Activated T-cell treated with anti-CD3 and anti-CD28 coated beads for 4 hours (primary cell): Measurements from ENCODE around the gene PGA4.
A peak's percentile ranks its signal among the peaks of the same experiment; 100 is the strongest.
"Not testable (repeated sequence)": the region's sequence is repeated elsewhere in the genome, so short reads cannot be mapped to it uniquely, and the experiment has no call there.

Source experiments
- DNase-seq: peaks from one replicate; pipeline ENCODE4 v3.0.0-alpha.2; 2020

PGA4 gene

DNA sequence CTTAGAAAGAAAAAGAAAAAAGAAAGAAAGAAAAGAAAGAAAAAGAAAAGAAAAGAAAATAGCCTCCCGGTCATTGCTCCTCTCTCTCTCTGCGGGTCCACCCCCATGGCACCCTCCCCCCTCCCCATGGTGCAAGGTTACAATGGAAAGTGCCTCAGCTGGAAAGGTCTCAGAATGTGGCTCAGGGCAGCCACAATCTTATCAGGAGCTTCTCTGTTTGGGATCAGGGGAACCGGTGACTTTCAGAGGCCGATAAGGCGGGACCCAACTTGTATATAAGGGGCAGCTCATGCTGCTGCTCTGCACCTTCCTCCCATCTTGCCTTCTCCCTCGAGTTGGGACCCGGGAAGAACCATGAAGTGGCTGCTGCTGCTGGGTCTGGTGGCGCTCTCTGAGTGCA is at the start of gene PGA4:
TSS of gene PGA4 (plus strand) at position 301 of the 400 bp plus-strand sequence. CDS start at position 355, 54 bp downstream.
- DNase-seq, result not testable (repeated sequence)

- no peak for DNase-seq
Observed at GRCh38 chr11:61172356-61172755, 49.8 kb upstream of the PGA4 start.

DNA sequence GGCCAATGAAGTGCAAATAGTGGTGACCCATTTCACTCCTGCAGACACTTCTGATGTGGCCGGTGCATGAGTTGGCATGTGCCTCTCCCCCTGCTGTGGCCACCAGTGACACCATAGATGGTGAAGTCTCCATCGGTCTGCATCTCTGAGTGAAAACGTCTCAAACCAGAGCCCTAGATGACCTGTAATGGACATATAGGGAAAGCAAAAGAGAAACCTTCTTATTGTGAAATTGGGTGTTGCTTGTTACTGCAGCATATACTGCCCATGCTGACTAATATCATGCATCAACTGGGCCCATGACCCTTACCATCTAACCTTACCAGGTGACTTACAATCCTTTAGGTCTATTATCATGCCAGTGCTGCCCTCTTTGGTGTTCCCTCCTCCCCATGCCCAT is 49.3 kb upstream of the PGA4 start:
- no peak for DNase-seq

GRCh38 chr11:61173456-61173855 is 48.7 kb upstream of the PGA4 start:
- no peak for DNase-seq

DNA sequence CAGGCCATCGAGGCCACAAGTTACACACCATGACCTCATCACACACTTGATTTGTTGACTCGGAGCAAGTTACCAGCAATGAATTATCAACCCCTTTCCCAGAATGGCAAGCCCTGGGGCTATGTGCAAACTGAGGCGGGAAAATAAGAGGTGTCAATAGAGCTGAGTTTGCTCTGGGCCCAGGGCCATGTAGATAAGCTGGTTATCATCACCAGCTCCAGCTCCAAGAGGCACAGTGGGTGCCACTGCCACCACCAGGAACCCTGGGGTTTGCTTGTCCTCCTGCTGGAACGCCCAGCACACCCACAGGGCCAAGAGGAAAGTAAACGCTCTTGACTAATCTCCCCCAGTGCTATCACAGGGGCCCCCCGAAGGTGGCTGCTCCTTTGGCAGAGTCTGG is 47.9 kb upstream of the PGA4 start:
- DNase-seq, result no peak

DNA sequence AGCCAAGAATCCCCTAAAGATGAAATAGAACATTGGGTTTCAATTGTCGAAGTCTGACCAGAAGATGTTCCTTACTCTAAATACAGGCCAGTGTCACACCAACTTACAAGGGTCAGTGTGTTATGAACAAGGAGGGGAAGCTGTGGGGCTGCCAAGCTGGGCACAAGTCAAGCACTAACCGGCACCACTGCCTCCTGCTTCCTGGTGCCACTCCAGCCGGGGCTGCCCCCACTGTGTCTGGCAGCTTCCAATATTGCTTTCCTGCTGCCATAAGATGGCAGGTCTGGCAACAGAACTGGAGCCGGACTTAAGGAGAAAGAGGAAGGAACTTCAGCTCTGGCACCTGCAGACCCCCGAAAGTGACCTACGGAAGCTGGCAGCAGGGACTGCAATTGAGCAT is 47.2 kb upstream of the PGA4 start:
- no peak for DNase-seq

- no peak for DNase-seq
Observed at GRCh38 chr11:61176446-61176845, 45.7 kb upstream of the PGA4 start.

GRCh38 chr11:61180205-61180604 is 41.9 kb upstream of the PGA4 start:
- not testable (repeated sequence) for DNase-seq

DNA sequence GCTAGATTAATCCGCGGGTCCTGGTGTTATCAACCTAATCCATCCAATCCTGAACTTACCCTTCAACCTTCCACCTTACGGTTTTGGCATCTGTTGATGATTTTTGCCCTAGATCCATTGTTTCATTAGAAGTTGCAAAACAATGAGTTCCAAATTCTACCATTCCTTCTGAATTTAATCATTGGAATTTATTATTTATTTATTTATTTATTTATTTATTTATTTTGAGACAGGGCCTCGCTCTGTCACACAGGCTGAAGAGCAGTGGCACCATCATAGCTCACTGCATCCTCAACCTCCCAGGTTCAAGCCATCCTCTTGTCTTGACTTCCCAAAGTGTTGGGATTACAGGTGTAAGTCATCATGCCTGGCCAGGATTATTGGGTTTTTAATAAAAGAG is 40.7 kb upstream of the PGA4 start:
- DNase-seq, result no peak

DNA sequence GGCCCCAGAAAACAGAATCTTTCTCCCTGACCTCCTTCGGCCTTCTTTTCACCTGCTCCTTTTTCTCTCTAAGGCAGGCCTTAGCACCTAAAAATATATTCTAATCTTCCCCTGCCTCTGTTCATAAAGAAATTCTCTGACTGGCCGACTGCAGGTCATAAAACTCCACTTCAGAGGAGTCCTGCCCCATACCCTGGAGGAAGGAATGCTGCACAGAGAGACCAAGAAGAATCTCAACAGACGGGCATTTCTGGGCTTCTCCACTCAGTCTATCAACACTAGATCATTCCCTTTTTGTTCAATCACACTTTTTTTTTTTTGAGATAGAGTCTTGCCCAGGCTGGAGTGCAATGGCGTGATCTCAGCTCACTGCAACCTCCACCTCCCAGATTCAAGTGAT is 38.5 kb upstream of the PGA4 start:
- no peak for DNase-seq

GRCh38 chr11:61186504-61186903 is 35.6 kb upstream of the PGA4 start:
- DNase-seq, result no peak

- DNase-seq, result peak; percentile 80
Observed at GRCh38 chr11:61187505-61188130, 34.5 kb upstream of the PGA4 start.

GRCh38 chr11:61189933-61190332 is 32.2 kb upstream of the PGA4 start:
- DNase-seq, result no peak

GRCh38 chr11:61193596-61193995 is 28.6 kb upstream of the PGA4 start:
- DNase-seq, result no peak

GRCh38 chr11:61194169-61194671 is 27.9 kb upstream of the PGA4 start:
- DNase-seq, result no peak

- DNase-seq, result no peak
Observed at GRCh38 chr11:61194981-61195695, 27.0 kb upstream of the PGA4 start.

DNA sequence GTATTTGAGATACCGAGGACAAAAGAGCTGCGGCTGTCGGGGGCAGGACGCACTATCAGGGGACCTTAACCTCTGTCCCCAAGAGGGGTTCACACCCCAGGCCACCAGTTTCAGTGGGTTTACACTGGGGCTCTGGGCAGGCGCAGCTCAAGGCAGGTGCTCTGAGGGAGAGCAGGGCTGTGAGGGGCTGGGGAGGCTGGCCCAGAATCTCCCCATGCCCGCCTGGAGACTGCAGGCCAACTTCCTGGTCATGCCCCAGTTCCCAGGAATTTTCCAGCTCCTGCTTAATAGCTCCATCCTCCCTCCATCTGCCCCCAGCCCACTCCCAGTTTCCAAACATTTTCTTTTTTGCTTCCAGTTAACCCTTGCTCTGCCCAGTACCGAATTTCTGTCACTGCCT is 26.4 kb upstream of the PGA4 start:
- DNase-seq, result no peak

GRCh38 chr11:61198361-61198760 is 23.8 kb upstream of the PGA4 start:
- DNase-seq, result no peak

- no peak for DNase-seq
Observed at GRCh38 chr11:61198948-61199523, 23.1 kb upstream of the PGA4 start.

GRCh38 chr11:61201476-61201875 is 20.7 kb upstream of the PGA4 start:
- DNase-seq, result no peak

DNA sequence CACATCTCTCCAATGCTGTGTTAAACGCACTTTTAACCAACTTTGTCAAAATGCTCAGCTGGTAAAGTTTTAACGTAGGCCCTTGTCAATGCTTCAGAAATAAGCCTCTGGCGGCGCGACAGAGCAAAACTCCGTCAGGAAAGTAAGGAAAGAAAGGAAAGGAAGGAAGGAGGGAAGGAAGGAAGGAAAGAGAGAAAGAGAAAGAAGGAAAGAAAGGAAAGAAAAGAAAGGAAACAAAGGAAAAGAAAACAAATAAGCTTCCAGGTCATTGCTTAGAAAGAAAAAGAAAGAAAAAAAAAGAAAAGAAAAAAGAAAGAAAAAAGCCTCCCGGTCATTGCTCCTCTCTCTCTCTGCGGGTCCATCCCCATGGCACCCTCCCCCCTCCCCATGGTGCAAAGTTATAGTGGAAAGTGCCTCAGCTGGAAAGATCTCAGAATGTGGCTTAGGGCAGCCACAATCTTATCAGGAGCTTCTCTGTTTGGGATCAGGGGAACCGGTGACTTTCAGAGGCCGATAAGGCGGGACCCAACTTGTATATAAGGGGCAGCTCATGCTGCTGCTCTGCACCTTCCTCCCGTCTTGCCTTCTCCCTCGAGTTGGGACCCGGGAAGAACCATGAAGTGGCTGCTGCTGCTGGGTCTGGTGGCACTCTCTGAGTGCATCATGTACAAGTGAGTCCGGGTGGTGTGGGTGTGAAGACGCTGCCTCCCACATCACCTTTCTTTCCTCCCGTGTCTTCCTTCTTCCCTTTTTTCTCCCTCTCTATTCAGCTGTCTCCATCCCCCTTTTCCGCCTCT is 19.0 kb upstream of the PGA4 start, which contains the start of gene PGA3:
TSS of gene PGA3 (plus strand) at position 566 of the 797 bp plus-strand sequence. CDS start at position 616, 50 bp downstream.
- not testable (repeated sequence) for DNase-seq

GRCh38 chr11:61203873-61204272 is 18.3 kb upstream of the PGA4 start:
- DNase-seq, result not testable (repeated sequence)

- DNase-seq, result not testable (repeated sequence)
Observed at GRCh38 chr11:61204502-61205059, 17.6 kb upstream of the PGA4 start.
